ENCODE measurements around the gene OR2M4.
A peak's percentile ranks its signal among the peaks of the same experiment; 100 is the strongest.
"Not testable (repeated sequence)": the region's sequence is repeated elsewhere in the genome, so short reads cannot be mapped to it uniquely, and the experiment has no call there.

The OR2M4 gene
- total RNA-seq: 0 reads per million in 2 donors

- no peak for DNase-seq
These were observed at the start of gene OR2M4 for GRCh38 chr1:248231117-248231516. Gene OR2M4 (plus strand): TSS chr1:248231417. CDS start chr1:248238929, 7,512 bp downstream.

GRCh38 chr1:248183996-248184395, 47.2 kb upstream of the OR2M4 start:
- DNase-seq: no peak

- no peak for DNase-seq
These were observed 43.9 kb upstream of the OR2M4 start for GRCh38 chr1:248187363-248187762.

- DNase-seq: no peak
These were observed 42.2 kb upstream of the OR2M4 start for GRCh38 chr1:248189026-248189425.

- DNase-seq: no peak
These were observed 37.1 kb upstream of the OR2M4 start for GRCh38 chr1:248194117-248194516.

- DNase-seq: no peak
These were observed 34.3 kb upstream of the OR2M4 start, which contains the start of gene OR2M3 for GRCh38 chr1:248196965-248197364. Gene OR2M3 (plus strand): TSS chr1:248197265. CDS start chr1:248203068, 5,803 bp downstream.

- DNase-seq: no peak
These were observed 15.3 kb upstream of the OR2M4 start for GRCh38 chr1:248215880-248216279.

- DNase-seq: no peak
These were observed 5.7 kb upstream of the OR2M4 start for GRCh38 chr1:248225537-248225936.

- no peak for DNase-seq
These were observed 1.8 kb upstream of the OR2M4 start for GRCh38 chr1:248229360-248229908.

- no peak for DNase-seq
These were observed 8.3 kb downstream of the OR2M4 start for GRCh38 chr1:248239478-248239877.

GRCh38 chr1:248243204-248243603, 12.0 kb downstream of the OR2M4 start:
- DNase-seq: peak in 1 of 5 experiments; percentile 31

GRCh38 chr1:248259309-248259708, 28.1 kb downstream of the OR2M4 start:
- DNase-seq: not testable (repeated sequence)

- no peak for DNase-seq
These were observed 37.0 kb downstream of the OR2M4 start for GRCh38 chr1:248268178-248268577.

GRCh38 chr1:248273225-248273624, 42.0 kb downstream of the OR2M4 start:
- not testable (repeated sequence) for DNase-seq

GRCh38 chr1:248277876-248278275, 46.7 kb downstream of the OR2M4 start, which contains the start of gene OR2T33:
Gene OR2T33 (minus strand): TSS chr1:248277976. CDS start chr1:248273814, 4,162 bp downstream.
- DNase-seq: no peak

GRCh38 chr1:248288391-248288790, 57.2 kb downstream of the OR2M4 start:
- DNase-seq: no peak

Data from T-helper 2 cell (primary cell).